ENCODE measurements around the gene ZNHIT2. TPM values are rescaled to one million over a fixed set of nuclear protein-coding genes. Genes with fewer than 3 reads are reported as not detected.
"Not testable (repeated sequence)": the region's sequence is repeated elsewhere in the genome, so short reads cannot be mapped to it uniquely, and the experiment has no call there.

ZNHIT2 gene
- total RNA-seq, 2 donors from 2014 or later, result 9.9 to 10.4 TPM

- H3K36me3 Mint-ChIP-seq (ENCODE audit: insufficient read depth in 2 of 2), result peaks cover 18 to 40% of the 10 kb centered on the region in 2 donors
- ATAC-seq (replicated peaks in 1 of 2) (no peak), DNase-seq (peak; percentile 45 to 51)
- H3K27ac Mint-ChIP-seq, result peak overlapping the region; percentile 95
- peaks cover 58% of the 10 kb centered on the region for H3K4me1 Mint-ChIP-seq (ENCODE audit: low read depth)
- no peaks in the 10 kb centered on the region for H3K27me3 Mint-ChIP-seq (ENCODE audit: low read depth)
- H3K4me3 Mint-ChIP-seq, result peak overlapping the region; percentile 94 to 96
- no peaks in the 10 kb centered on the region for H3K9me3 Mint-ChIP-seq
These were observed 4.0 kb upstream of the ZNHIT2 start for GRCh38 chr11:65121447-65121864.

DNA sequence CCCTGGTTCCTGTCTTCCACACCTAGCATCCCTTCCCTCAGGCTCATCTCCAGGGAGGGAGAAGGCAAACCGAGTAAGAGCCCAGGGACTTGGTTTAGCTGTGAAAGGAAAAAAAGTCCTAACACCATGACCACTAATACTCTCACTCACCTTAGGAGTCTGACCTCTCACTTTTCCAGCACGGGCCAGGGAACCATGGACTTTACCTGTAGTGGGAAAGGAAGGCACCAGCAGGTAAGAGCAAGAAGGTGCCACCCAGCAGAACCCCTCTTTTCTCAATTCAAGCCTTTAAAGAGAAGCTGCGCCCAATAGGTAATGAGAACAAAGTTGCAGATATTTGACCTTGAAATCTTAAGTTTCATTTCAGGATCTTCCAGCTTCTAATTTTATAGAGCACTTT, 3.3 kb upstream of the ZNHIT2 start:
- ATAC-seq (replicated peaks in 1 of 2) (no peak), DNase-seq (no peak)
- H3K36me3 Mint-ChIP-seq (ENCODE audit: insufficient read depth in 2 of 2), result peaks cover 18 to 40% of the 10 kb centered on the region in 2 donors
- H3K27me3 Mint-ChIP-seq (ENCODE audit: low read depth), result no peaks in the 10 kb centered on the region
- peaks cover 64% of the 10 kb centered on the region for H3K4me1 Mint-ChIP-seq (ENCODE audit: low read depth)
- H3K27ac Mint-ChIP-seq, result peak overlapping the region; percentile 95
- peak overlapping the region; percentile 94 to 96 for H3K4me3 Mint-ChIP-seq
- H3K9me3 Mint-ChIP-seq, result no peaks in the 10 kb centered on the region

GRCh38 chr11:65119670-65119995, 2.1 kb upstream of the ZNHIT2 start:
- no peaks in the 10 kb centered on the region for H3K27me3 Mint-ChIP-seq (ENCODE audit: low read depth)
- ATAC-seq (replicated peaks in 1 of 2) (no peak), DNase-seq (no peak)
- H3K36me3 Mint-ChIP-seq (ENCODE audit: insufficient read depth in 2 of 2), result peaks cover 18 to 33% of the 10 kb centered on the region in 2 donors
- H3K4me3 Mint-ChIP-seq, result no peak overlapping the region
- no peaks in the 10 kb centered on the region for H3K9me3 Mint-ChIP-seq
- H3K4me1 Mint-ChIP-seq (ENCODE audit: low read depth), result peaks cover 71% of the 10 kb centered on the region
- H3K27ac Mint-ChIP-seq, result peak overlapping the region; percentile 95

DNA sequence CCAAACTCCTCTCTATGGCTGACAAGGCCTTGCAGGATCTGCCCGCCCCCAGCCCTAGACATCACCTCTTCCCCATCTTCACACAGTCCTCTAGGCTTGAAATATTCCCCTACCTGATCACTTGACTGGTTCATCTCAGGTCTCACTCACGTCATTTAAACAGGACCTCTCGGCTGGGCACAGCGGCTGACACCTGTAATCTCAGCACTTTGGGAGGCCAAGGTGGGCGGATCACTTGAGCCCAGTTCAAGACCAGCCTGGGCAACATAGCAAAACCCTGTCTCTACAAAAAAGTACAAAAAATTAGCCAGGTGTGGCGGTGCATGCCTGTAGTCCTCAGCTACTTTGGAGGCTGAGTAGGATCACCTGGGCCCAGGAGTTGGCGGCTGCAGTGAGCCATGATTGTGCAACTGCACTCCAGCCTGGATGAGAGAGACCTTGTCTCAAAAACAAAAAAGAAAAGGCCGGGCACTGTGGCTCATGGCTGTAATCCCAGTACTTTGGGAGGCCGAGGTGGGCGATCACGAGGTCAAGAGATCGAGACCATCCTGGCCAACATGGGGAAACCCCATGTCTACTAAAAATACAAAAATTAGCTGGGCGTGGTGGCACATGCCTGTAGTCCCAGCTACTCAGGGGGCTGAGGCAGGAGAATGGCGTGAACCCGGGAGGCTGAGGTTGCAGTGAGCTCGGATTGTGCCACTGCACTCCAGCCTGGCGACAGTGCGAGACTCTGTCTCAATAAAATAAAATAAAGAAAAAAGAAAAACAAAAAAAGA, 1.6 kb upstream of the ZNHIT2 start:
- H3K27me3 Mint-ChIP-seq (ENCODE audit: low read depth); H3K9me3 Mint-ChIP-seq; ATAC-seq (replicated peaks in 1 of 2); DNase-seq: not testable (repeated sequence)
- Mint-ChIP-seq H3K27ac (peak overlapping the region; percentile 95), H3K4me3 (peak overlapping the region in 1 of 2 donors; percentile 7), H3K4me1 (ENCODE audit: low read depth) (peaks cover 68% of the 10 kb centered on the region), H3K36me3 (ENCODE audit: insufficient read depth in 2 of 2) (peaks cover 18 to 33% of the 10 kb centered on the region in 2 donors)

- DNase-seq (no peak), ATAC-seq (replicated peaks in 1 of 2) (no peak)
- Mint-ChIP-seq H3K9me3 (no peaks in the 10 kb centered on the region), H3K36me3 (ENCODE audit: insufficient read depth in 2 of 2) (peaks cover 18 to 33% of the 10 kb centered on the region in 2 donors), H3K4me3 (peak overlapping the region; percentile 88 to 89), H3K27me3 (ENCODE audit: low read depth) (no peaks in the 10 kb centered on the region), H3K27ac (peak overlapping the region; percentile 88), H3K4me1 (ENCODE audit: low read depth) (peaks cover 70% of the 10 kb centered on the region)
These were observed 766 bp upstream of the ZNHIT2 start for GRCh38 chr11:65118097-65118837.

- Mint-ChIP-seq H3K27ac (peak overlapping the region; percentile 96), H3K9me3 (no peaks in the 10 kb centered on the region), H3K36me3 (ENCODE audit: insufficient read depth in 2 of 2) (peaks cover 13 to 26% of the 10 kb centered on the region in 2 donors), H3K4me3 (peak overlapping the region; percentile 88 to 89), H3K4me1 (ENCODE audit: low read depth) (peaks cover 75% of the 10 kb centered on the region), H3K27me3 (ENCODE audit: low read depth) (no peaks in the 10 kb centered on the region)
- DNase-seq (peak; percentile 77 to 80), ATAC-seq (replicated peaks in 1 of 2) (peak; percentile 40 to 49)
These were observed 913 bp downstream of the ZNHIT2 start for GRCh38 chr11:65116370-65117205.

DNA sequence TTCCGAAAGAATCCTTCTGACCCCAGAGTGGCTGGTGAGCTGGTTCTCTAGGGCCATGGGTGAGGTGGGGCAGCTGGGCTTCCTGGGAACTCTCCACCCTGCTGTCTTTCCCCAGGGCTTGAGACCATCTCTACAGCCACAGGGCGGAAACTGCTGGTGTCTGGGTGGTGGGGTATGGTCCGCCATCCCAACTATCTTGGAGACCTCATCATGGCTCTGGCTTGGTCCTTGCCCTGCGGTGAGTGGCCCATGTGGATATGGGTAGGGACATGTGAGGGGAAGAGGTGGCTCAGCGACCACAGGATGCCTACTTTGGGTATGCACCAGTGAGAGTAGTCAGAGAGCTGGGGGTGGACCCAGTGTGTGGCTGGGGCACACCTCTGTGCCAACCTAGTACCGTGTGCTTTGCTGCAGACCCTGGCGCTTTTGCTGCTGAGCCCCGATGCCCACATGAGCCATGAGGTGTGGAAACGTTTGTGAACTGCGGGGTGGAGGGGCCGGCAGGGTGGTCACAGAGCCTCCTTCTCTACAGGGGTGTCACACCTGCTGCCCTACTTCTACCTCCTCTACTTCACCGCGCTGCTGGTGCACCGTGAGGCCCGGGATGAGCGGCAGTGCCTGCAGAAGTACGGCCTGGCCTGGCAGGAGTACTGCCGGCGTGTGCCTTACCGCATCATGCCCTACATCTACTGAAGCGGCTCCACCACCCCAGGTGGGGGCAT, 2.0 kb downstream of the ZNHIT2 start:
- no peak for DNase-seq
- peaks cover 76% of the 10 kb centered on the region for H3K4me1 Mint-ChIP-seq (ENCODE audit: low read depth)
- H3K4me3 Mint-ChIP-seq, result peak overlapping the region; percentile 88 to 89
- peaks cover 6 to 20% of the 10 kb centered on the region in 2 donors for H3K36me3 Mint-ChIP-seq (ENCODE audit: insufficient read depth in 2 of 2)
- no peaks in the 10 kb centered on the region for H3K27me3 Mint-ChIP-seq (ENCODE audit: low read depth)
- no peak for ATAC-seq (replicated peaks in 1 of 2)
- peak overlapping the region; percentile 42 for H3K27ac Mint-ChIP-seq
- no peaks in the 10 kb centered on the region for H3K9me3 Mint-ChIP-seq

- no peak overlapping the region for H3K27ac Mint-ChIP-seq
- no peak for DNase-seq
- H3K4me3 Mint-ChIP-seq, result peak overlapping the region; percentile 98 to 100
- ATAC-seq (replicated peaks in 1 of 2), result no peak
- H3K4me1 Mint-ChIP-seq (ENCODE audit: low read depth), result peaks cover 73% of the 10 kb centered on the region
- H3K36me3 Mint-ChIP-seq (ENCODE audit: insufficient read depth in 2 of 2), result peaks cover 6 to 18% of the 10 kb centered on the region in 2 donors
- no peaks in the 10 kb centered on the region for H3K9me3 Mint-ChIP-seq
- H3K27me3 Mint-ChIP-seq (ENCODE audit: low read depth), result no peaks in the 10 kb centered on the region
These were observed 2.8 kb downstream of the ZNHIT2 start for GRCh38 chr11:65114538-65115171.

GRCh38 chr11:65113839-65114238, 3.7 kb downstream of the ZNHIT2 start:
- Mint-ChIP-seq H3K27ac (peak overlapping the region; percentile 93), H3K9me3 (no peaks in the 10 kb centered on the region), H3K4me1 (ENCODE audit: low read depth) (peaks cover 65% of the 10 kb centered on the region), H3K36me3 (ENCODE audit: insufficient read depth in 2 of 2) (peaks cover 5 to 10% of the 10 kb centered on the region in 2 donors), H3K27me3 (ENCODE audit: low read depth) (no peaks in the 10 kb centered on the region), H3K4me3 (peak overlapping the region; percentile 98 to 100)
- DNase-seq, result no peak
- no peak for ATAC-seq (replicated peaks in 1 of 2)

DNA sequence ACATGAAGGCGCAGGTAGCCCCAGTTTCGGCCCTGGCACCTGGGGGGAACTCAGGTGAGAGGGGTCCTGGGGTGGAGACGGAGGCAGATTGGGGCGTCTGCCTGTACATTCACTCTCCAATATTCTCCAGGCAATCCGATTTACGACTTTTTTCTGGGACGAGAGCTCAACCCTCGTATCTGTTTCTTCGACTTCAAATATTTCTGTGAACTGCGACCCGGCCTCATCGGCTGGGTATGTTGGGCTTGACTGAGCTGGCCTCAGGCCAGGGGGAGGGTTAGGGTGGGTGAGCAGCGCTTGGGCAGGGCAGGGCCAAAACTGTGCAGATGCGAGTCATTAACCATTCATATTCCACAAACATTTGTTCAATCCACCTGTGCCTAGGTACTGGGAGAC, 4.1 kb downstream of the ZNHIT2 start:
- ATAC-seq (replicated peaks in 1 of 2), result no peak
- peaks cover 60% of the 10 kb centered on the region for H3K4me1 Mint-ChIP-seq (ENCODE audit: low read depth)

DNA sequence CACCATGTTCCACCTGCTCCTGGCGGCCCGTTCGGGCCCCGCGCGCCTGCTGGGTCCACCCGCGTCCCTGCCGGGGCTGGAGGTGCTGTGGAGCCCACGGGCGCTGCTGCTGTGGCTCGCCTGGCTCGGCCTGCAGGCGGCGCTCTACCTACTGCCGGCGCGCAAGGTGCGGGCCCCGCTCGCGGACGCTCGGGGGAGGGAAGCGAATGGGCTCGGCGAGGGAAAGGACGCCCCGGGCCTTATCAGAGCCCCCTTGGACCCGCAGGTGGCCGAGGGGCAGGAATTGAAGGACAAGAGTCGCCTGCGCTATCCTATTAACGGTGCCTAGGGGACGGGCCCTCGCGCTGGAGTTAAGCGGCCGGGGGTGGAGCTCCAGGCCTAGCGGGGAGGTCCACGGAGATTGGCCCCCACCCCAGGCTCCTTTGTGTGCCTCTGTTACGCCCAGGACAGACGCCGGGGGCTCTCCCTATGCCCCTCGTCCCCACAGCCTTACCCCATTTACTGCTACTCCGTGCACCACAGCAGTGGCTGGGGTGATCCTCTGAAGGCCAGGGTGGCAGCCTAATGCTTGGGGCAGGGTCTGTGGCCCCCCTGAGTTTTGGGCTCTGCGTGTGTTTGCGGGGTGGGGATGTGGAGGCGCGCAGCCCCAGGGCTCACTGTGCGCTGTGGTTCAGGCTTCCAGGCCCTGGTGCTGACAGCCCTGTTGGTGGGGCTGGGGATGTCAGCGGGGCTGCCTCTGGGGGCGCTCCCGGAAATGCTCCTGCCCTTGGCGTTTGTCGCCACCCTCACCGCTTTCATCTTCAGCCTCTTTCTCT, 4.7 kb downstream of the ZNHIT2 start:
- ATAC-seq (replicated peaks in 1 of 2) (peak; percentile 44 to 46), DNase-seq (peak; percentile 76 to 88)
- H3K9me3 Mint-ChIP-seq, result no peaks in the 10 kb centered on the region
- peaks cover under 1 to 4% of the 10 kb centered on the region in 2 donors for H3K36me3 Mint-ChIP-seq (ENCODE audit: insufficient read depth in 2 of 2)
- no peaks in the 10 kb centered on the region for H3K27me3 Mint-ChIP-seq (ENCODE audit: low read depth)
- peak overlapping the region; percentile 98 to 100 for H3K4me3 Mint-ChIP-seq
- peak overlapping the region; percentile 93 for H3K27ac Mint-ChIP-seq
- peaks cover 55% of the 10 kb centered on the region for H3K4me1 Mint-ChIP-seq (ENCODE audit: low read depth)

More for the DNA sequence above, 4.1 kb downstream of the ZNHIT2 start:
- H3K4me3 Mint-ChIP-seq, result peak overlapping the region; percentile 98 to 100
- peak overlapping the region; percentile 93 for H3K27ac Mint-ChIP-seq
- DNase-seq, result no peak
- peaks cover 3 to 6% of the 10 kb centered on the region in 2 donors for H3K36me3 Mint-ChIP-seq (ENCODE audit: insufficient read depth in 2 of 2)
- no peaks in the 10 kb centered on the region for H3K27me3 Mint-ChIP-seq (ENCODE audit: low read depth)
- no peaks in the 10 kb centered on the region for H3K9me3 Mint-ChIP-seq

Data from activated T-cell treated with anti-CD3 and anti-CD28 coated beads, Interleukin-2, amount 50 U/mL, for 72 hours (primary cell).